ENCODE data around the gene TIAM1. TPM values are rescaled to one million over a fixed set of nuclear protein-coding genes. Genes with fewer than 3 reads are reported as not detected.

The TIAM1 gene
- total and polyA plus RNA-seq, 2 of the 8 experiments (the other 6 are each of a cell fraction or from before 2014, with no cell fraction given) = 10.1 to 30.7 TPM

- Histone ChIP-seq H2BK15ac (ENCODE audit: low read length) (no peak overlapping the region), H3K9me3 (ENCODE audit: insufficient read depth in 2 of 2, low read depth in 1 of 2, low read length in 1 of 2) (no peaks in the 10 kb centered on the region), H4K20me1 (replicated peaks in 1 of 2; ENCODE audit: control insufficient read depth in 1 of 2, insufficient read depth in 2 of 2, low read length in 2 of 2) (no peaks in the 10 kb centered on the region), H2BK12ac (ENCODE audit: low read depth, low read length) (no peak overlapping the region), H3K56ac (replicated peaks; ENCODE audit: insufficient read length, low read depth, low read length) (no peak overlapping the region), H3K27me3 (replicated peaks in 1 of 4; ENCODE audit: control insufficient read depth in 3 of 4, extremely low read depth in 1 of 4, insufficient read depth in 3 of 4, low read length in 3 of 4) (no peaks in the 10 kb centered on the region), H3K79me2 (ENCODE audit: control insufficient read depth in 1 of 2, insufficient read depth in 2 of 2, low read length in 2 of 2) (no peaks in the 10 kb centered on the region), H3K36me3 (ENCODE audit: control insufficient read depth in 2 of 4, insufficient read depth in 4 of 4, low read length in 3 of 4) (peaks cover 0 to 8% (median 2%) of the 10 kb centered on the region in 4 experiments; a peak in 3 of 8 replicates), H4K8ac (ENCODE audit: extremely low read depth, insufficient read depth, low read length) (no peak overlapping the region), H2BK5ac (ENCODE audit: low read depth, low read length) (no peak overlapping the region), H2BK120ac (replicated peaks; ENCODE audit: low read depth, low read length) (no peak overlapping the region), H3K79me1 (ENCODE audit: low read depth, low read length) (no peaks in the 10 kb centered on the region; the same call in 1 of the 2 replicates), H2BK20ac (ENCODE audit: low read length) (no peak overlapping the region), H4K5ac (ENCODE audit: insufficient read length, low read depth, low read length) (no peak overlapping the region), H3K23ac (ENCODE audit: insufficient read length) (no peak overlapping the region), H3K27ac (ENCODE audit: low read depth, low read length) (no peak overlapping the region), H3K23me2 (ENCODE audit: low read depth, low read length) (no peaks in the 10 kb centered on the region; the same call in 1 of the 2 replicates), H3K4ac (replicated peaks; ENCODE audit: insufficient read length, low read depth, low read length) (no peak overlapping the region), H3K4me1 (replicated peaks in 1 of 4; ENCODE audit: control insufficient read depth in 3 of 4, insufficient read depth in 4 of 4, low read length in 3 of 4) (peaks cover 4 to 13% (median 9%) of the 10 kb centered on the region in 4 experiments; a peak in 6 of 7 replicates), H3K4me3 (ENCODE audit: extremely low read depth in 1 of 4, insufficient read depth in 2 of 4, low read depth in 3 of 4, low read length in 4 of 4) (no peak overlapping the region), H3K9ac (replicated peaks in 1 of 4; ENCODE audit: extremely low read depth in 1 of 4, low read depth in 3 of 4, low read length in 3 of 4) (no peak overlapping the region), H3K4me2 (ENCODE audit: insufficient read depth in 1 of 2, low read depth in 2 of 2, low read length in 2 of 2) (no peak overlapping the region), H3K14ac (ENCODE audit: insufficient read length) (no peak overlapping the region), H3K18ac (ENCODE audit: extremely low read depth, low read length) (no peak overlapping the region), H2AK5ac (ENCODE audit: low read depth, low read length) (no peak overlapping the region), H4K91ac (replicated peaks; ENCODE audit: insufficient read length, low read length) (no peak overlapping the region), H2AFZ (ENCODE audit: low read length) (no peak overlapping the region)
- POLR2A ChIA-PET (ENCODE audit: partially characterized antibody) = no interaction called here
- DNase-seq (ENCODE audit: low read depth in 1 of 2, low spot score in 2 of 2) (no peak), FAIRE-seq (peak; percentile 28)
- 94% methylated on average over 8 of the region's 8 CpGs; no CpG with 5 or more reads in 1 of the 2 experiments for WGBS, 2 experiments (ENCODE audit: extremely low coverage in 1 of 2, insufficient coverage in 1 of 2, insufficient read length in 1 of 2, insufficient replicate concordance in 2 of 2, low coverage in 1 of 2, low lambda C conversion rate in 2 of 2, missing lambda C conversion rate in 1 of 2)
- CTCF ChIA-PET (ENCODE audit: partially characterized antibody) = no interaction called here
- TF ChIP-seq SP2 (IDR thresholded peaks at IDR 0.05; ENCODE audit: low read length) = no peak
- no peak for TF ChIP-seq EZH2 (IDR thresholded peaks at IDR 0.05; ENCODE audit: low read depth, low read length, severe bottlenecking)
- TF ChIP-seq SP1 (IDR thresholded peaks at IDR 0.05; ENCODE audit: low read depth, low read length) = no peak
- no peak for TF ChIP-seq USF2 (IDR thresholded peaks at IDR 0.05; ENCODE audit: low read length)
- TF ChIP-seq CEBPB (IDR thresholded peaks at IDR 0.05; ENCODE audit: low read depth, low read length) = no peak
- no peak for TF ChIP-seq GTF2F1 (IDR thresholded peaks at IDR 0.05; ENCODE audit: borderline replicate concordance, low read depth, low read length)
- no peak for TF ChIP-seq POLR2AphosphoS5 (IDR thresholded peaks at IDR 0.05; ENCODE audit: low read depth, low read length)
- TF ChIP-seq NANOG (IDR thresholded peaks at IDR 0.05; ENCODE audit: insufficient read depth, low read depth, low read length, poor library complexity, severe bottlenecking) = no peak
- no peak for TF ChIP-seq ATF2 (IDR thresholded peaks at IDR 0.05; ENCODE audit: low read length)
Measured at GRCh38 chr21:31164713-31165694, 179.1 kb downstream of the TIAM1 start.
